ENCODE results near the gene HBE1.
"Not testable (repeated sequence)": the region's sequence is repeated elsewhere in the genome, so short reads cannot be mapped to it uniquely, and the experiment has no call there.

HBE1 gene

DNA sequence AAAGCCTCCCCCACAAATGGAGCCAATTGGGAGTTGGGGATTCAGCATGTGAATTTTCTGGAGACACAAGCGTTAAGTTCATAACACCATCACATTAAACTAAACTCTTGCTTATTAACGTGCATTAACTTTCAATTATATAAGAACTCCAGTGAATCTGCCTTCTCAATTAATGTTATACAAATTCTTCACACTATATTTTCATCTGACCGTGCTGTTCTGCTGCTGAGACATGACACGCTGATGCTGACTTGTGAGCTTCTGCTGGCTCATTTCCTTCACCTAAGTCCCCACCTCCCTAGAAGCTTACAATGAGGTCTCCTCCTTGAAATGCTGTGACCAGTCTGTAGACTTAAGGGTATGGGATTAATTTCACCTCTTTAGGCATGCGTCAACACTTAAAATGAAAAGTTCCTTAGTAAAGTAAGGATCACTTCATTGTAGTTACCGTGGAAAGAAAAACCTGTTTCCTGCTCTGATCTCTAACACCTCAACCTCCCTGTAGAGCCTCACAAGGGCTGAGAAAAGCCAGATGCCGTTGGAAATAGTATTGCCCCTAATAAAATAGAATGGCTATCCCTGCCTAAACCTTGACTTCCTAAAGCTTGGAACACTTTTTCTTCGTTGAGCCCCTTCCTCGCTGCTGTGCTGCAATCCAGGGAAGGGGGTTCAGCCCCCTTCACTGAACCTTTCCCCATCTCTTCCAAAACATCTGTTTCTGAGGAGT lies 17.4 kb downstream of the HBE1 start:
- DNase-seq: no peak

DNA sequence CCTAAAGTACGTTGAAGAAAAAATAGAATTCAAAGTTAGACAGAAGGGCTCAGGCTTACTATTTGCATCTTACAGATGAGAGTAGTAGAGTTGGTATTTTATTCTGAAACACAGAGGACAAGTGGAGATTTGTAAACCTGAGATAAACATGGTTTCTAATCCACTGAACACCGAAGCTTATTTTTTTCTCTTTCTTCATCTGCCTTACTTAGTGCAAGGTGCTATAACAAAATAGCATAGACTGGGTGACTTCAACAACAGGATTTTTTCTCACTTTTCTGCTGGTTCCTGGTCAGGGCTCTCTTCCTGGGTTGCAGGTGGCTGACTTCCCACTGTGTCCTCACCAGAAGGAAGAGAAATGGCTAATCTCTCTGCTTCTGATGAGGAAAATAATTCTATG lies 18.0 kb downstream of the HBE1 start:
- DNase-seq: no peak

DNA sequence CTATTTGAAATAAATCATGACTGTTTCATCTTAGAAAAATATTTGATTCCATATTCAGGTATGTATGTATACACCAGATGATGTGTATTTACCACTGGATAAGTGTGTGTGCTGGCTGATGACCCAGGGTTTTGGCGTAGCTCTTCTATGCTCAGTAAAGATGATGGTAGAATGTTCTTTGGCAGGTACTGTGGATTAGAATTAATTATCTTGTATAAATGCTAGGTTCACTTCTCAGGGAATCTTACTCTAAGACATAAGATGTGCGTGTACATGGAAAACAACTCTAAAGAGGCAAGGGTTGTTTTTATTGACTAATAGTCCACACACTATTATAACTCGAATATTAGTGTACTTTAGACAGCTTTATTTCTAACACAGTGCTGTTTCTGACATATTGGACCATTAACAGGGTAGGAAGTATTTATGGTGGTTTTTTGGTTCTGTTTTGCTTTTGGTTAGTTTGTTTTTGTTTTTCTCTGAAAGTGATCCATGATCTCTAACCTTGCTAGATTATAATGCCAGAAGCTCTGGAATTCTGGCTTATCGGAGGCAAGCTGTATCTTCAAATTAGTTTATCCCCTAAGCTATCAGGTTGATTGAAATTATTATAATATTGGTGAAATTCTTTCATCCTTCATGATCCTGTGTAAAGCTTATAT lies 19.1 kb downstream of the HBE1 start:
- DNase-seq: no peak

DNA sequence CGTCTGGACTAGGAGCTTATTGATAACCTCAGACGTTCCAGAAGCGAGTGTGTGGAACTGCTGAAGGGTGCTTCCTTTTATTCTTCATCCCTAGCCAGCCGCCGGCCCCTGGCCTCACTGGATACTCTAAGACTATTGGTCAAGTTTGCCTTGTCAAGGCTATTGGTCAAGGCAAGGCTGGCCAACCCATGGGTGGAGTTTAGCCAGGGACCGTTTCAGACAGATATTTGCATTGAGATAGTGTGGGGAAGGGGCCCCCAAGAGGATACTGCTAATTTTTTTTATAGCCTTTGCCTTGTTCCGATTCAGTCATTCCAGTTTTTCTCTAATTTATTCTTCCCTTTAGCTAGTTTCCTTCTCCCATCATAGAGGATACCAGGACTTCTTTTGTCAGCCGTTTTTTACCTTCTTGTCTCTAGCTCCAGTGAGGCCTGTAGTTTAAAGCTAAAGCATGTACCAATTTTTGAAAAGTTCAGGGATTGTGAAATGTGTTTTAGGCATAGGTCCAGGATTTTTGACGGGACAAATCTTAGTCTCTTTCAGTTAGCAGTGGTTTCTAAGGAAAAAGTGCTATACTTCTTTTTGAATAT lies 19.8 kb downstream of the HBE1 start, which contains the start of gene HBG1:
HBG1 (minus strand) TSS at position 51 of the 590 bp plus-strand sequence. CDS start 53 bp downstream, outside the sequence.
- DNase-seq: not testable (repeated sequence)

DNA sequence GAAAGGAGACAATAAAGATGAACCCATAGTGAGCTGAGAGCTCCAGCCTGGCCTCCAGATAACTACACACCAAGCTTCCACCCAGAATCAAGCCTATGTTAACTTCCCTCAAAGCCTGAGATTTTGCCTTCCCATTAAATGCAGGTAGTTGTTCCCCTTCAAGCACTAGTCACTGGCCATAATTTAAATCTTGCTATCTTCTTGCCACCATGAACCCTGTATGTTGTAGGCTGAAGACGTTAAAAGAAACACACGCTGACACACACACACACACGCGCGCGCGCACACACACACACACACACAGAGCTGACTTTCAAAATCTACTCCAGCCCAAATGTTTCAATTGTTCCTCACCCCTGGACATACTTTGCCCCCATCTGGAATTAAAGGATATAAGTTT lies 21.2 kb downstream of the HBE1 start:
- not testable (repeated sequence) for DNase-seq

DNA sequence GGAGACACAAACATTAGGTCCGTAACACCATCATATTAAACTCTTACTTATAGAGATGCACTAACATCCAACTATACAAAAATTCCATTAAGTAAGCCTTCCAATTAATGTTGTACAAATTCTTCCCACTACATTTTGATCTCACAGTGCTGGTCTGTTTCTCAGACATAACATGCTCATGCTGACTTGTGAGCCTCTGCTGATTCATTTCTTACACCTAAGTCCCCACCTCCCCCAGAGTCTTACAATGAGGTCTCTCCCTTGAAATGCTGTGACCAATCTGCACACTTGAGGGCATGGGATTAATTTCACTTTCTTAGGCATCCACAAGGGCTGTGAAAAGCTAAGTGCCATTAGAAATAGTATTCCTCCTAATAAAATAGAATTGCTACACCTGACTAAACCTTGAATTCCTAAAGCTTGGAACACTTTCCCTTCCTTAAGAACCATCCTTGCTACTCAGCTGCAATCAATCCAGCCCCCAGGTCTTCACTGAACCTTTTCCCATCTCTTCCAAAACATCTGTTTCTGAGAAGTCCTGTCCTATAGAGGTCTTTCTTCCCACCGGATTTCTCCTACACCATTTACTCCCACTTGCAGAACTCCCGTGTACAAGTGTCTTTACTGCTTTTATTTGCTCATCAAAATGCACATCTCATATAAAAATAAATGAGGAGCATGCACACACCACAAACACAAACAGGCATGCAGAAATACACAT lies 22.1 kb downstream of the HBE1 start:
- no peak for DNase-seq

DNA sequence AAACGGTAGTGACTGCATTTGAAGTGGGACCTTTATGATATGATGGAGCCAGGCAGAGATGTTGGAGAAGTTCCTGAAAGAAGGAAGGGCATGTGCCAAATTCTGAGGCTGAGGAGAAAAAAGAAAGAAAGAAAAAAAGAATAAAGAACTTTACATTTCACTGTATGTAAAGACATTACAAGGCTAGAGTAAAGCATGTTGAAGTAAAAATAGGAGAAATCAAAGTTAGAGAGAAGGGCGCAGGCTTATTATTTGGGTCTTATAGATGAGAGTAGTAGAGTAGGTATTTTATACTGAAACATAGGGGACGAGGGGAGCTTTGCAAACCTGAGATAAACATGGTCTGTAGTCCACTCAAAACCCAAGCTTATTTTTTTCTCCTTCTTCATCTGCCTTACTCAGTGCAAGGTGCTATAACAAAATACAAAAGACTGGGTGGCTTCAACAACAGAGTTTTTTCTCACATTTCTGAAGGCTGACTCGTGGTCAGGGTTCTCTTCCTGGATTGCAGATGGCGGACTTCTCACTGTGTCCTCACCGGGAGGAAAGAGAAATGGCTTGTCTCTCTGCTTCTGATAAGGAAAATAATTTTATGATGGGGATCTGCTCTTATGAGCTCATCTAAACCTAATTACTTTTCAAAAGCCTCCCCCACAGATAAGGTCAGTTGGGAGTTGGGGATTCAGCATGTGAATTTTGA lies 22.8 kb downstream of the HBE1 start:
- no peak for DNase-seq

DNA sequence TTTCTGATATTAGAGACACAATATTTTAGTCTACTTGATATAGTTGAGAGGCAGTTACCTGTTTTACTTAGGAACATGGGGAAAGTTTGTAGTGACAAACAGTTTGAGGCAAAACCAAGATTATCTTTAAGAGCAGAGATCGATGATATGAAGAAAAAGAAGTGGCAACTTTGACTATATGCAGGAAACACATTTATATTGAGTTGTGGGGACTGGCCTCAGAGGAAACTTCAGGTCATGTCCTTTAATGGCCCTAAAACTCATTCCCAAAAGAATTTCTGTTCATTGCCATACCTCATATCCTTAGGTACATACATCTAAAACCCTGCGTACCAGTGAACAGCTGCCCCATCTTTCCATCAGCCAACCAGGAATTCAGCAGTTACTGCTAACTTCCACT lies 24.6 kb downstream of the HBE1 start:
- DNase-seq: no peak

DNA sequence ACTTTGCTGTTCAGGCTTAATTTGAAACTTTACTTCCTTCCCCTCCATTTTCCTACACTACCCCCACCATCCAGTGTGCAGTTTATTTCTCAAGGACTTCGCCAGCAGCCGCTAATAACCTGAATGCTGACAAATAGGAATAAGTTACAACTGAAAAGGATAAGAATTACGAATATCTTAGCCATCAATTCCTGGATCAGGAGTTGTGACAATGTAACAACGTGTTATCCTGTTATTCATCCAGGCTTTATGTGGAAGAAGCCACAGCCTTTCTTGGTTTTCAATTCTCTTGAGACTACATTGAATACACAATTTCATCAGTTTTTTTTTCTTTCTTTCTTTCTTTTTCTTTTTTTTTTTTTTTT lies 25.9 kb downstream of the HBE1 start:
- no peak for DNase-seq

DNA sequence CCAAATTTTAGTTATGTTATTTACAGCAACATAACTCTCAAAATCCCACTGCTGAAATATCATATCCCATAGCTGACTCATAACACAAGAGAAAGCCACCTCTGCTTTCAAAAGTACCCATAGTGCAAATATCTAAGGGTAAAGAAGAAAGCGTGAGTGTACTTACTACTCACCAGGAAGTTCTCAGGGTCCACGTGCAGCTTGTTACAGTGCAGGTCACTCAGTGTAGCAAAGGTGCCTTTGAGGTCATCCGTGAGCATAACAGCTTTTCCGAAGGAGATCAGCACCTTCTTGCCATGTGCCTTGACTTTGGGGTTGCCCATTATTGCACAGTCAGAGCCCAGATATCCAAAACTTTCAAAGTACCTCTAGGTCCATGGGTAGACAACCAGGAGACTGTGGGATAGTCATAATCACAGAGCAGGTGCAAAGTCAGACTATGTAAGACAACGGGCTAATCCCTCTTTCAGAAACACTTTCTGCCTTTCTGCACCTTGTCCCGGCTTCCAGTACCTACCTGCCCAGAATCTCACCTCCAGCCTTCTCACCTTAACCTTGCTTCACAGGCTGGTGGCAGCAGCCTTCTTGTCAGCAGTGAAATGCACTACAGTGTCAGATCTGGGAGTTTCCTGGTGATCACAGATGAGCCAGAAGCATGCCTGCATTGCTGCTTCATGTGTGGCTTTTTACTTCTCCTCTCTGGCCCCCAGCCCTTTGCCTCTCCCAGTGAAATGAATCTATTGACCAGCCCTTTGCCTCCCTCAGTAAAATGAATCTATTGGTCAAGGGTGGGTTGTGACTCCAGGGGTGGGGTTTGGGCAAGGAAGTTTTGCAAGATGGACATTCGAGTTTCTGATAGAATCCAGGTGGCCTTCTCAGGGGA lies 26.6 kb downstream of the HBE1 start:
- peak; percentile 30 for DNase-seq

DNA sequence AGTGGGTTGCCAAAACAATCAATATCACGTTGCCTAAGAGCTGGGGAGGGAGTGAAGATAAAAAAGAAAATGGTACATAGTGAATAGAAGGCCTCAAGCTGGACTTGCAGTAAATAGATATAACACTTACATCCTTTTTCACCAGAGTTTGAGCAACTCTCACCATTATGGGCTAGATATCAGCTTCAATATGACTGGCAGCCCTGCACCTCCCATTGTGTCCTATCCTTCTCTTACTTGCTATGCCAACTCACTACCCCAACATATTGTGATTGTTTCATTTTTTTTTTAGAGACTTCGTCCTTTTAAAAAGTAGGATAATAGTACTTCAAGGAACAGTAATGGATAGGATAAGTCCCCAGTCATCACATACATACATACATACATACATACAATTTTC lies 27.5 kb downstream of the HBE1 start:
- no peak for DNase-seq

DNA sequence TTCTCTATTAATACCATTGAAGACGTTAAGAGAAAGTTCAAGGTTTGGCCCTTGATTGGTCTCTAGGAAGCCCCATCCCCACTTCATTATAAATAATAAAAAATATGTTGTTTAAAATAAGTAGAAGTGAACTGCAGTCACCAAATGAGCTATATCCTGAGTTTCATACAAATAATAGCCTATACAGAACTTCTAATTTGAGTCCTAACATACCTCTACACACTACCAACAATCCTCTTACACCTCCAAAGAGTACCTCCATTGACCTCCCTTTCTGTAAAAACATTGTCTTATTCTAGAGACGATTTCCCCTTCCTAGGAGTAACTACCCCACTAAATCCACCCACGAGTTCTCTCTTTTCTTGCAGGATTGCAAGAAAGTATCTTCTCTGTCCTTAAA lies 28.3 kb downstream of the HBE1 start:
- no peak for DNase-seq

DNA sequence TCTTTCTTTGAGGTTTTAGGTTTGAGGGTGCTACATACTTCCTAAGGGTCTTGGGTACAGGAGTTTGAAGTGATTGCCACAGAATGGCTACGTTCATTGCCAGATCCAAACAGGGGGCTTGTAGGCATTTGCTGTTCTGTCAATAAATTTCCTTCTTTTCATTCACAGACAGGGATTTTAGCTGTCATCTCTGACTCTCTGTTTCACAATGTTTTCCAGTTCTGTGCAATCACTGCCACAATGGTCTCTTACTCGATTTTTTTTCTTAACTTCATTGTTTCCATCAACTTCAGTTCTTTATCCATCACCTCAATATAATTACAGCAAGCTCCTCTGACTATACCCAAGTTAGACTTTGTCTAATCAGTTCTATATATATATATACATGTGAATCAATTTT lies 29.3 kb downstream of the HBE1 start:
- DNase-seq: no peak

DNA sequence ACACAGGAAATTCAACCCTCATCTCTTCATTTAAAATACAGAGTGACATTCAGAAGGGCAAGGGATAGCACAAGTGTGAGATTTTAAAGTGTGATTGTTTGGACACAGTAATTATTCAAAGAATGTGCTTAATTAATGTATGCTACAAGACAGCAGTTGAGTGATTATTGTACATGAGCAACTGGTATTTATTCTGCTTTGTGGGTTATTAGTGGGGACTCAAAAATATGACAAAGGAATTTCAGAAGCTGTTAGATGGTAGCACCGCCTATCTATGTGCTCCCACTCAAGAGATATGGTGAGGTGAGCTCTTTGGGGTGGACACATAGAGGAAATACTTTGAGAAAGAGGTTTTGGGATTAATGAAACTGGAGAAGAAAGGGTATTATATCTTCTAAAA lies 29.7 kb downstream of the HBE1 start:
- DNase-seq: no peak

DNA sequence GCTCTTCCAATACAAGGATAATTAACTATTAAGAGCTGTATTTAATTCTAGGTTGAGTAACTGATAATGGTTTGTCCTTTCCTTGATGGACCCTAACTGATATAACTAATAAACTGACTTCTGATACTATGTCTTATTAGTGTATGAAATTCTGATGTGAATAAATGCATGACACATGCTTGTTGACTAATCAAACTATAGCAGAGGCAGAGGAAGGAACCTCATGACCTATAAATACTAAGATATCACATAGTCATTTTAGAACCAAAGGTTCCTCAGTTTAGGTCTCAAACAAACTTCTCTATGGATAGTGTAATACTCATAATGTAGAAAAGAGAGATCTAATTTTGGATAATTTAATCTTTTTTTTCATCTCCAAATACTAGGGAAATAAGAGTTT lies 30.7 kb downstream of the HBE1 start:
- no peak for DNase-seq

DNA sequence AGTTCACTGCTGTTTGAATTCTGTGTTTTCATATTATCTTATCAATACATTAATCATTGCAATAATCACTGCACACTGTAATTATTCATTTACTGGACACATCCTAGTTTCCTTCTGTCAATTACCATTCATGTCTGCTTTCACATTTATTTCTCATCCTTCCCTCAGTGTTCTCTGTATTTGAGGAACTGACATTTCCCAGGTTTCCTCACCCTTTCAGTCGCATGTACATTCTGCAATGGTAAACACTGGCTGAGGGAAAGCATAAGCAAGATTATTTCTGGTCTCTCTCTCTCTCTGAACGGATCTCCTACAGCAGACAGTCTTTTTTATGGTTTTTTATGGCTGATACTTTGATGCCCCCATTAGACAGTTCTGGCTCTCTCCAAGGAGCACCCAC lies 31.3 kb downstream of the HBE1 start:
- DNase-seq: no peak

DNA sequence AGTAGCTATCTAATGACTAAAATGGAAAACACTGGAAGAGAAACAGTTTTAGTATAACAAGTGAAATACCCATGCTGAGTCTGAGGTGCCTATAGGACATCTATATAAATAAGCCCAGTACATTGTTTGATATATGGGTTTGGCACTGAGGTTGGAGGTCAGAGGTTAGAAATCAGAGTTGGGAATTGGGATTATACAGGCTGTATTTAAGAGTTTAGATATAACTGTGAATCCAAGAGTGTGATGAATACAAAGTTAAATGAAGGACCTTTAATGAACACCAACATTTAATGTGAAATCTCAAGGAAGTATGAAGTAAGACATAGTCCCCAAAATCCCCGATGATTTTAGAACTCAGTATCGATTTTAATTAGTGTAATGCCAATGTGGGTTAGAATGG lies 32.3 kb downstream of the HBE1 start:
- DNase-seq: no peak

DNA sequence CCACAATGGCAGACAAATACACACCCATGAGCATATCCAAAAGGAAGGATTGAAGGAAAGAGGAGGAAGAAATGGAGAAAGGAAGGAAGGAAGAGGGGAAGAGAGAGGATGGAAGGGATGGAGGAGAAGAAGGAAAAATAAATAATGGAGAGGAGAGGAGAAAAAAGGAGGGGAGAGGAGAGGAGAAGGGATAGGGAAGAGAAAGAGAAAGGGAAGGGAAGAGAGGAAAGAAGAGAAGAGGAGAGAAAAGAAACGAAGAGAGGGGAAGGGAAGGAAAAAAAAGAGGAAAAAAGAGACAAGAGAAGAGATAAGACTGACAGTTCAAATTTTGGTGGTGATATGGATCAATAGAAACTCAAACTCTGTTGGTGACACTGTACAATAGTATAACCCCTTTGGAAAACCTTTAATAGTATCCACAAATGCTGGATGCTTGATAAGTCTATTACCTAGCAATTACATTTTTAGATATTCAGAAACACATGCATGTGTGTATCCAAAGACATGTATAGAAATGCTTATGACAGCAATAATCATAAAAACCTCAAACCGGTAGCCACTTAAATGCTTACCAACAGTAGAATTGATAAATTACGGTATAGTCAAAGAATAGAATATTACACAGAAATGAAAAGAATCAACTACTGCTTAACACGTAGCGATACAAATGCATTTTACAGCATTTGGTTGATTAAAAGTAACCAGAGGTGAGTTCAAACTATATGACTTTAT lies 34.2 kb downstream of the HBE1 start:
- DNase-seq: no peak

DNA sequence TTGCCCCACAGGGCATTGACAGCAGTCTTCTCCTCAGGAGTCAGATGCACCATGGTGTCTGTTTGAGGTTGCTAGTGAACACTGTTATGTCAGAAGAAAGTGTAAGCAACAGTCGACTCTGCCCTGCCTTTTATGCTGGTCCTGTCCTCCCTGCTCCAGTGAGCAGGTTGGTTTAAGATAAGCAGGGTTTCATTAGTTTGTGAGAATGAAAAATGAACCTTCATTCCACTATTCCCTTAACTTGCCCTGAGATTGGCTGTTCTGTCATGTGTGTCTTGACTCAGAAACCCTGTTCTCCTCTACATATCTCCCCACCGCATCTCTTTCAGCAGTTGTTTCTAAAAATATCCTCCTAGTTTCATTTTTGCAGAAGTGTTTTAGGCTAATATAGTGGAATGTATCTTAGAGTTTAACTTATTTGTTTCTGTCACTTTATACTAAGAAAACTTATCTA lies 35.3 kb downstream of the HBE1 start, which contains the start of gene HBD:
HBD (minus strand) TSS at position 103 of the 454 bp plus-strand sequence; CDS start at position 53, 50 bp downstream.
- DNase-seq: no peak

DNA sequence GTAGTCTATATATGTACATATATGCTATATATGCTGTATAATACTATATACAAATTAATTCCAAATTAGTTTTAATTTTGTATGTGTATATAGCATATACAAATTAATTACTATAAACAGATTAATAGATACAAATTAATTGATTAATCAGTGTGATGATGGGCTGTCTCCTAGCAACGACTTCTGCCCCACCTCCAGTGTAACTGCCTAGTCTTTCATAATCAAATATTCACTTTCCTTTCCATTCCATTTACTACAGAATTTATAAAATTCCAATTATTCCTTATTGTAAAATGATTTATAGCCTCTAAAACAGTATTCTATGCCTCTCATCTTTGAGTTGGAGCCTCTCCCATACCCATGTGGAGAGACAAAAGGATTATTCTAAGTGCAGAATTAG lies 36.4 kb downstream of the HBE1 start:
- no peak for DNase-seq

DNA sequence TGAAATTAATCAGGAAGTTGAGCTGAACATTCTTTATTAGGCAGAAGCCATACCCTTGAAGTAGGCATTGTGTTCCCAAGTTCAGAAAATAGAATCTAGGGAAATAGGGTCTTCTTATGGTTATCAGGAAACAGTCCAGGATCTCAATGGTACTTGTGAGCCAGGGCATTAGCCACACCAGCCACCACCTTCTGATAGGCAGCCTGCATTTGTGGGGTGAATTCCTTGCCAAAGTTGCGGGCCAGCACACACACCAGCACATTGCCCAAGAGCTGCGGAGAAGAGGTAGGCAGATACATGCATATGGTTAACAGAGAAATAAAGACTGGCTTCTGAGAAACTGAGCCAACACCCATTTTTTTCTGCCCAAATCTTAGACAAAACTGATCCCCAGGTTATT lies 36.9 kb downstream of the HBE1 start:
- DNase-seq: no peak
